ENCODE results near the gene BRCA2. TPM values are rescaled to one million over a fixed set of nuclear protein-coding genes. Genes with fewer than 3 reads are reported as not detected.
A peak's percentile ranks its signal among the peaks of the same experiment; 100 is the strongest.

BRCA2 gene
- total and polyA plus RNA-seq, 9 of the 15 experiments (the other 6 are each of a cell fraction or from before 2014, with no cell fraction given) = 4.1 to 17.3 (median 5.8) TPM

DNA sequence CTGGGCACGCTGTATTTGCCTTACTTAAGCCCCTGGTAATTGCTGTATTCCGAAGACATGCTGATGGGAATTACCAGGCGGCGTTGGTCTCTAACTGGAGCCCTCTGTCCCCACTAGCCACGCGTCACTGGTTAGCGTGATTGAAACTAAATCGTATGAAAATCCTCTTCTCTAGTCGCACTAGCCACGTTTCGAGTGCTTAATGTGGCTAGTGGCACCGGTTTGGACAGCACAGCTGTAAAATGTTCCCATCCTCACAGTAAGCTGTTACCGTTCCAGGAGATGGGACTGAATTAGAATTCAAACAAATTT, 676 bp downstream of the BRCA2 start (continued):
- TF ChIP-seq, protein P1, sequence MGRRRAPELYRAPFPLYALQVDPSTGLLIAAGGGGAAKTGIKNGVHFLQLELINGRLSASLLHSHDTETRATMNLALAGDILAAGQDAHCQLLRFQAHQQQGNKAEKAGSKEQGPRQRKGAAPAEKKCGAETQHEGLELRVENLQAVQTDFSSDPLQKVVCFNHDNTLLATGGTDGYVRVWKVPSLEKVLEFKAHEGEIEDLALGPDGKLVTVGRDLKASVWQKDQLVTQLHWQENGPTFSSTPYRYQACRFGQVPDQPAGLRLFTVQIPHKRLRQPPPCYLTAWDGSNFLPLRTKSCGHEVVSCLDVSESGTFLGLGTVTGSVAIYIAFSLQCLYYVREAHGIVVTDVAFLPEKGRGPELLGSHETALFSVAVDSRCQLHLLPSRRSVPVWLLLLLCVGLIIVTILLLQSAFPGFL (CRISPR knock-in tag; IDR thresholded peaks at IDR 0.05) = no peak
- TF ChIP-seq HMG20A (CRISPR knock-in tag; conservative IDR thresholded peaks at IDR 0.05) (no peak), TAL1 (IDR thresholded peaks at IDR 0.05) (no peak), HDGF (IDR thresholded peaks at IDR 0.05) (no peak), RBM15 (IDR thresholded peaks at IDR 0.05; ENCODE audit: insufficient read depth, low read length) (no peak), POLR2G (IDR thresholded peaks at IDR 0.05; ENCODE audit: low read depth, low read length) (no peak), MAFF (IDR thresholded peaks at IDR 0.05; ENCODE audit: low read length) (no peak), POLR2B (IDR thresholded peaks at IDR 0.05; ENCODE audit: low read depth, partially characterized antibody) (peak; percentile 8), ARID3A (IDR thresholded peaks at IDR 0.05; ENCODE audit: borderline replicate concordance, low read depth, low read length) (no peak), MTF1 (CRISPR knock-in tag; IDR thresholded peaks at IDR 0.05; ENCODE audit: borderline replicate concordance) (no peak), TEAD4 (IDR thresholded peaks at IDR 0.05; ENCODE audit: low read length) (peak; percentile 42; the same call in 1 of the 2 replicates), TEAD4 (CRISPR knock-in tag; IDR thresholded peaks at IDR 0.05; ENCODE audit: borderline replicate concordance) (no peak), ZFP1 (CRISPR knock-in tag; IDR thresholded peaks at IDR 0.05) (no peak), GABPA (tag; conservative IDR thresholded peaks at IDR 0.05; ENCODE audit: low read depth) (no peak), GATA2 (CRISPR knock-in tag; IDR thresholded peaks at IDR 0.05) (no peak), HNRNPUL1 (IDR thresholded peaks at IDR 0.05; ENCODE audit: low read length) (no peak), COPS2 (conservative IDR thresholded peaks at IDR 0.05) (no peak), JUN (IDR thresholded peaks at IDR 0.05; ENCODE audit: borderline replicate concordance, low read depth, low read length) (no peak), JUN (CRISPR knock-in tag; IDR thresholded peaks at IDR 0.05; ENCODE audit: borderline replicate concordance) (no peak), ZC3H11A (IDR thresholded peaks at IDR 0.05; ENCODE audit: low read depth, low read length) (no peak), BCLAF1 (IDR thresholded peaks at IDR 0.05; ENCODE audit: borderline replicate concordance in 1 of 2, control insufficient read depth in 1 of 2, low read depth in 2 of 2, low read length in 1 of 2) (no peak), XRCC5 (IDR thresholded peaks at IDR 0.05; ENCODE audit: low read depth, low read length) (no peak), SIX5 (IDR thresholded peaks at IDR 0.05; ENCODE audit: borderline replicate concordance in 1 of 2, insufficient read depth in 1 of 2, low read depth in 1 of 2, low read length in 2 of 2) (no peak), ATF7 (IDR thresholded peaks at IDR 0.05) (peak; percentile 29)
- TF ChIP-seq, protein P2, sequence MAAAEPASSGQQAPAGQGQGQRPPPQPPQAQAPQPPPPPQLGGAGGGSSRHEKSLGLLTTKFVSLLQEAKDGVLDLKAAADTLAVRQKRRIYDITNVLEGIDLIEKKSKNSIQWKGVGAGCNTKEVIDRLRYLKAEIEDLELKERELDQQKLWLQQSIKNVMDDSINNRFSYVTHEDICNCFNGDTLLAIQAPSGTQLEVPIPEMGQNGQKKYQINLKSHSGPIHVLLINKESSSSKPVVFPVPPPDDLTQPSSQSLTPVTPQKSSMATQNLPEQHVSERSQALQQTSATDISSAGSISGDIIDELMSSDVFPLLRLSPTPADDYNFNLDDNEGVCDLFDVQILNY (CRISPR knock-in tag; IDR thresholded peaks at IDR 0.05) = no peak
